HG03469 (cell line): ENCODE data around the gene NKX2-3.
A peak's percentile ranks its signal among the peaks of the same experiment; 100 is the strongest.

Source experiments
- ATAC-seq: cut with Tn5 transposase; IDR thresholded peaks from one replicate; pipeline ENCODE4 v1.9.1; 2021; ENCODE audit warnings: mild to moderate bottlenecking, moderate library complexity, moderate number of reproducible peaks; ENCODE audit not compliant: unreplicated experiment

Gene NKX2-3

DNA sequence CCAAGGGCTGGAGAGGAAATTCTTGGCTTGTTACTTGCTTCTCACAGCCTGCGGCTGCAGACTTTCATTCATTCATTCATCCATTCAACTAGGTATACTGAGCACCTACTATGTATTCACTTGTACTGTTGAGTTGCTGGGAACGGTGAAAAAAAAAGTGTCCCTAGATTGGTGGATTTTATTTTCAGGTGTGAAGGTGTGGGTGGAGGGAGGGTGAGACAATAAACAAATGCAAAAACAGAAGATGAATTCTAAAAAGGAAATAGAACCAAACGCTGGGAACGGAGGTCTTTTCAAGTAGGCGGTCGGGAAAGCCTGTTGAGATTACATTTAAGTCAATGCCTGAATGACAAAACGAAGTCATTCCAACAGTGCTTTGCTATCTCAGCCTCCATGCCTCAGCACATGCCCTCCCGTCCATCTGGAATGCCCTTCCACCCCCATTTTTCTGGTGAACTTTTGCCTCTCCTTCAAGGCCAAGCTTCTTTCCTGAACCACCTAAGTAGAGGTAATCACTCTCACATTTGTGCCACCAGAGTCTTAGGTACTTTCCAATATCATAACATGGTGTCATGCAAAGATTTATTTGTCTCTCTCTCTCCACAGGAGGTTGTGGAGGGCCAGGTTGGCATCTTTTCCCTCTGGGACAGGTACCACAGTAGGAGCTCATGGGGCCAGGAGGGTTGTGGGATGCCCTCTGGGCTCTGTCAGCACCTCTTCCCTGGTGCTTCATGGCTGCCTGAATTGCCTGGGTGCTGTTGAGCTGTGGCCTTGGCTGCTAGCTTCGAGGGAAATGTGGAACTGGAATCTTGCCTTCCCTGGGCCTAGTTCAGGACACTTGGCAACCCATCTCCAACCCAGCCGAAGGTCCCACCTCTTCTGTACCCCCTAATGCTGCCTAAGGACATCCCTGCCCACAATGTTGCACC, 5.5 kb downstream of the NKX2-3 start:
- no peak for ATAC-seq

DNA sequence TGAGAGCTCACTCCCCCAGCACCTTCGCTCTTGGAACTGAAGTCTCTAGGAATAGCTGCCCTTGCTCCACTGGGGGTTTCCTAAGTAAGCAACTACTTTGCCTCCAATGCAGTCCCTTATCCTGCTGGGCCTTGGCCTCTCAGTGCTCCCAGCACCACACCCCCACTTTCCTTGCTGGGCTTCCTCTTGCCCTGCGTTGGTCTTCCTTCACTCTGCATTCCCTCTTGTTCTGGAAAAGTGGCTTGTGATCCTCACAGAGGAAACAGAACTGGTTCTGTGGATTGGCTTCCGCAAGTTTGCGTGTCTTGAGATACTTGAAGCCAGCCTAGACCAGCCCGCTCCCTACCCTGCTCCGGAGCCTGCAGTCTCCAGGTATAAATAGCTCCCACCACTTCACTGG, 6.4 kb downstream of the NKX2-3 start:
- no peak for ATAC-seq

DNA sequence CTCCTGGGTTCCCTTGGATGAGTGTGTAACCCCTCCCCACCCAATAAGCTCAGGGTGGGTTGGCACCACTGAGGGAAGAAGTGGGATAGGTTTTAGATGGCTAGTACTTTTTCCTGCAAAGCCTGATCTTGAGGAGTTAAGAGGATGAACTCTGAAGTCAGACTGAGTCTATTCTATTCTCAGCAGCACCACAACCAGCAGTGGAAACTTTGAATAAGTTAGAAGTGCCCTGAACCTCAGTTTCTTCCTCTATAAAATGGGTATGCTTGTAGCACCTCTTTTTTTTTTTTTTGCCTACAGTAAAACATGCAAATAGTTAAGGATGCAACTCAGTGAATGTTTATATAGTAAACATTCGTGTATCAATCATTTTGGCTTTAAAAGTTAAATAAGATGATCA, 7.1 kb downstream of the NKX2-3 start:
- no peak for ATAC-seq

DNA sequence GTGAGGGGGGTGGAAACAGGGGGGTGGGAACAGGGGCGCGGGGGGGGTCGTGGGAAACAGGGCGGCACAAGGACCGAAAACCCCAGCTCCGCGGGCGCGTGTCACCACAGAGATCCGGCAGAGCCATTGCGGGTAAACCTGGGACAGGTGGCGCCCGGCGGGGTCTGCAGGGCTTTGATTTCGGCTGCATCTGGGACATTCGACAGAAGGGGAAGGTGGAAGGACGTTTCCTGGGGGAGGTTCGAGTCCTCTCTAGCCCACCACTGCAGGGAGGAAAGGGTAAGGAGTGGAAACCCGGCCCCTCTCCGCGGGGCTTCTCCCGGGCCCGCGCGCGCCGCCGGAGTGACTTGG, 7.5 kb downstream of the NKX2-3 start:
- ATAC-seq = no peak

DNA sequence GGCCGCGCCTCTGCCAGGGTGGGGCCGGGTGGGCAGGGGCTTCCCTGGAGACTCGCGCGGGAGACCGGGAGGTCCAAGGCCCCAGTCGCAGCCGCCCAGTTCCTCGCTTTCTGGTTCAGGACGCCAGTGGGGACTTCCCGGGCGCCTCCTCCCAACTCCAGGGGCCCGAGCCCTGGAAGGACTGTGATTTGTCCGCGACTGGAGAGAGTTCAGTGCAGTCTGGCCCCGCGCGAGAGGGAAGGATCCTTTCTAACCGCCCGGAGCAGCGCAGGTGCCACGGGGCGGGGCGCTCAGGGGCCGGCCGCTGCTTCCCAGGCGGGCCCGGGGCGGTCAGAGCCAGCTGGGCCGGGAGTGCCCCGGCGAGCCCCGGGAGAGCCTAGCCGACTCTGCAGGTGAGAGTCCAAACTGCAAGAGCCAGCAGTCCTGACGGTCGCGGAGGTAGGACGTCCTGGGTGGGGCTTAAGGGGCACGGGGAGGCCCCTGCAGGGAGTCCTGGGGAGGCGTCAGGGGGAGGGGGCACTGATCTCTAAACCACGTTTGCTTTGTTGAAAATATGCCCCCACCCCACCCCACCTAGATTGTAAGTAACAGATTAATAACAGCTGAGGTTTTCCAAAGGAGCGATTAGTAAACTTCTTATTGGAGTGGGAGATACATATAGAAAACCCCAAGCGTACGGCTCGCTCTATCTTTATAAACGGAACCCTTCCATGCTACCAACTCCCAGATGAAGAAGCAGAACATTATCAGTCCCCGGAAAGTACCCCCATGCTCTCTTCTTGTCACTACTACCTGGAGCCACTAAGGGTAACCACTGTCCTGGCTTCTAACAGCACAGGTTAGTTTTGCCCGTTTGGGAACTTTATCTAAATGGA, 8.2 kb downstream of the NKX2-3 start:
- ATAC-seq = no peak

DNA sequence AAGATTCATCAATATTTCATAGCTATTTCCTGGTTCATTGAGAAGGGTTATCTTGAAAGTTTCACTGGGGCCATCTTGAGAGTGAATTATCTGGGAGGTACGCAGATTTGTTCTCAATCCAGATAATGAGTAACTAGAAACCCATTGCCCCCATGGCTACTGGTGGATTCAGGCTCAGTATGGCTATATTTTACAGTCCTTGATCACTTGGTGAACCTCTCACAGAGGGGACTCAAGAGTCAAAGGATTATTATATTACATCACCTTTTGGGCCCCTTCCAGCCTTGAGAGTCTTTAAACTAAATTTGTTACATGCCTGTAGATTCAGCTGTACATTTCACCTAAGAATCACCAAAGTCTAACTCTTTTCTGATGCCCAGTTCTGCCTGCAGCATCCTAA, 11.6 kb downstream of the NKX2-3 start:
- ATAC-seq = no peak

DNA sequence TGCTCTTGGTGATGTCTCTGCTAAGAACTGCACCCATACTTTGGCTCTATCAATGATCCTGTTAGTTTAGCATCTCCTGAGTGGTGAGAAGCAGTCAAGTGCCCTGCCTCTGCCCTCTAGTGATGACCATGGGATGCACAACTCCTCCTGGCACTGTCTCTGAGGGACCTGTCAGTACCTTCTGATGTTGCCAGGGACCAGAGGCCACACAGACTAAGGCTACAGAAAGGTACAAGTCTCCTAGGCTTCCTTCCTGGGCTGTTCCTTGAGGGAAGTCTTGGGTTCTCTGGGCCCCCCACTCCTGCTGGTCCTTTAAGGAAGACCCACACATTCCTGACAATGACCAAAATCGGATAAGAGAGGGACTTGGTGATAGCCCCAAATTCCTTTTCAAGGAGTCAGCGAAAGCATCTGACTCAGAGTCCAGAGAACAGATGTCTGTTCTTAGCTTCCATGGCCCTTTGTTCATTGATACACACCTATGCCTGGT, 15.3 kb downstream of the NKX2-3 start:
- no peak for ATAC-seq

DNA sequence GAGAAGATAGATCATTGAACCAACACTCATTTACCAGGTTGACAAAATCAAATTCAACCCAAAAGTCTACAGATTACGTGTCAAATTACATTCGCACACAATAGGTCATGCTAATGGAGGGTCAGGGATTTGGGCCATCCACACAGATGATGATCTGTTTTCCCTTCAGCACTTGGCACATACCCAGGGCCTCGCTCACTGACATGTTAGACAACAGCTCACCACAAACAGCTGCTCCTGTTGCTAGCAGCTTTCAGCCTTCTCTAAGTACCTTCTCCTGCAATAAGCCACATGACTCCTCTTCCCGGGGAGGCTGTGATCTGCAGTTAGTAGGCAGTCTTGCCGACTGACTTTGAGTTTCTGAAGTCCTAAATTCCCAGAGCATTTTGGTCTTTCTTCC, 18.4 kb downstream of the NKX2-3 start:
- no peak for ATAC-seq

DNA sequence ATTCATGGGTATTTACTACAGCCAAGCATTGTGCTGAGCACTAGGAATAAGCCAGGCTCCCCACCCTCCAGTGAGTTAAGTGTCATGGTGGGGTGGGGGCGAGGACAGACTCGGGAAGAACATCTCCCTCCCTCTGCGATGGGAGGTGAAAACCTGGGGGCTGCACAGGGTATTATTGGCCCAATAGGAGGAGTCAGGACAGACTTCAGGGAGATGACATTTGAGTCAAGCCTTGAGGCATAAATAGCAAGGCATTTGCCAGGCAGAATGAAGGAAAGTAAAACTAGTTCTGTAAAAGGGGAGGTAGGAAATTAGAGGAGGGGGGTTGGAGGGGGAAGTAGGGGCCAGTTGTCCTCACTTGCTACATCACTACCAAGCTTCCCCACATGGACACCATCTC, 18.9 kb downstream of the NKX2-3 start:
- ATAC-seq = no peak

DNA sequence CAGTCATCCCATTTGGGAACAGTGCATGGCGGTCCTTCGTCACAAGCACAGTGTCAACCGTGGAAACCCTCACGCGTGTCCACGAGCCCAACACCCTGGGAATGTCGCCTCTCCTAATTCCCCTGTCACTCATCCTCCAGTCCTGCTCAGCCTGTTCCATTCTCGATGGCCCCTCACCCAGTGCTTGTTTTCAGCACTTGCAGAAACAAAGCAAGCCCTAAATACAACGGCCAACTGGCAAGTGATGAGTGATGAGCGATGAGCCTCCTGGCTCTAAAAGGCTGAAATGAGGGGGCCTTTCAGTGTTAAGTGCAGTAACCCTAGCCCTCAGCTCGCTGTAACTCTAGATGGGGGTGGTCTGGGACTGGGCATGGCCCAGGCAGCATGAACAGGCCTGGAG, 22.6 kb downstream of the NKX2-3 start:
- no peak for ATAC-seq

DNA sequence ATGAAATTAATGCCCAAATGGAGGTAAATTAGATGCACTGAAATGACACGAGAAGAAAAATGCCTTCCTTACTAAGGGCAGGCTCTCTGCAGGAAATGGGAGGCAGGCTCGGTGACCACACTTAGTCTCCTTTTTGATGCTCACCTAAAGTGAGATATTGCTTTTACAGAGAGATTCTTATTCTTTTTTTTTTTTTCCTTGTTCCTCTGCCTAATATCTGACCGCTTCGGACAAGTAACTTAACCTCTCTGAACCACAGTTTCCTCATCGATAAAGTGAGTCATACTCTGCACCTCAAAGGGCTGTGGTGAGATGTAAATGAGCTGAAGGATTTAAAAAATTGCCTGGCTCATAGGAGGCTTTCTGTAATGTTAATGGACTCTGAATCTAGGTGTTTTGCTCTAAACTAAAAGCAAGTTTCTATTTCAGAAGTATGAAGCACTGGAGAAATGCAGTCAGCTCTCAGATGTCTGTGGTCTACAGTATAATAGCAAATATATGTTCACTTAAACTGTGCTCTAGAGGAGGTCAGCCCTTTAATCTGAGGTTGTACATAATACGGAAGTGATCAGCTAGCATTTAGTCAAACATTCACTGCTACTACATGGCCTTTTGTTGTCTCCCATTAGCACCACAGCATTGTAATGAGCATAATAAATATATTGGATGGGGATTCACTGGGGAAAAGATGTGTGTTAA, 23.2 kb downstream of the NKX2-3 start:
- peak; percentile 85 for ATAC-seq

DNA sequence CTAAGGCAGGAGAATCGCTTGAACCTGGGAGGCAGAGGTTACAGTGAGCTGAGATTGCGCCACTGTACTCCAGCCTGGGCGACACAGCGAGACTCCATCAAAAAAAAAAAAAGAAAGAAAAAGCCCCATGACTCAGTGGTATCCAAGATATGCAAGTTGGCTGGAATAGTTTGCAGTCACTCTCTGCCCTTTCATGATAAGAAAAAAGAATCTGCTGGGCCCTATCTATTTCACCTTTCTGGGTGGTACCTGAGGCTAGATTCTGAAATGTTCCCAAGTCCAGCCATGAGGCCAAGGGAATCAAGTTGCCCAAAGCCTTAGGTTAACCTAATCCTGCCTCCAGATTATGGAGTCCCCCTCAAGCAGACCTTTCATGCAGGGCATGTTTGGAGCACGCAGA, 24.3 kb downstream of the NKX2-3 start:
- no peak for ATAC-seq

DNA sequence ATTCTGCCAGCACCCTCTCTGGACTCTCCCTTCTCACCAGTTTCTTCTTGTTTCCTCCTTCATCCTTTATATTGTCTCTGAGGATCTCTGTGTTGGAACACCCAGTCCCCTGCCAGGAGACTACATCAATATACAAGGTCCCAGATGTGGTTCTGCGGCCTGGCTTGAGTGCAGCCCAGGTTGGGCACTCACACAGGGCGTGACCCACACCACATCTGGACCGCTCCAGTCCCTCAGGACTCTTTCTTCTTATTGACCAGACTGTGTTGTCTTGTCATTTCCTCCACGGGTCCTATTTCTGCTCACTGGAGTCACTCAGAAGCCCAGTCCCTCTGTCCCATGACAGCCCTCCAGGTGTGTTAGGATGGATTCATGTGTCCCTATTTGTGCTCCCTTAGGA, 26.0 kb downstream of the NKX2-3 start:
- ATAC-seq = no peak

DNA sequence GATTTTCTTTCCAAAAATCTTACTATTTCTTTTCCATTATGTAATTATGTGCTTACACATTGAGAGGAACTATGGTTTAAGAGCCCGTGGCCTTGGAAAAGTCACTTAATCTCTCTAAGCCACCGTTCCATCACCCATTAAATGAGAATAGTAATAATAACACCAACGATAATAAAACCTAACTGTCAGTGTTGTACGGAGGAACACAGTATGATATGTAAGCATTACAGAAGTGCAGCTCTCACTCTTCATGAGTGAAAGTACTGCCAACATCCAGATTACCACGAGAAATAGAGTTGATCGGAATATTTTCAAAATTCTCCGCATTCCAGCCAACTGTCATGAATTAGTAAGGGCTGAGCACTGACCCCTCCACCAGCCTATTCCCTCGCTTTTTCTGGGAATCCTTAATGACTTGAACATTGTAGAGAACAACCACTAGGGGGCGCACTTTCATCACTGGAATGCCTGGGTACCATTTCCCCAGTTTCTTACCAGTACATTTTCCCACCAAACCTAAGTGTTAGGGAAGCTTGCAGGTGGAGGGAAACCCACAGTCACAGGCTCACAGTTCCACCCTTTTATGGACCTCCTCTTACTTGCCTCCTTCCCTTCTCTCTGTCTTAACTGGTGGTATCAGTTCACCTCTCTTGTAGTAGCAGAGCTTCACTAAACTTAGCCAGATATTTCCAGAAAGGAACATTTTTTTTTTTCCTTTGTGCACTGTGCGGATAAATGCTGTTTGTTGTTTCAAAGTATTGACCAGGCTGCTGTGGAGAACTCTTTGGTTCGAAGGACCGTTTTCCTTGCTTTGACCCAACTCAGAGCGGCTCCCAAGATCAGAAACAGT, 27.8 kb downstream of the NKX2-3 start:
- no peak for ATAC-seq

DNA sequence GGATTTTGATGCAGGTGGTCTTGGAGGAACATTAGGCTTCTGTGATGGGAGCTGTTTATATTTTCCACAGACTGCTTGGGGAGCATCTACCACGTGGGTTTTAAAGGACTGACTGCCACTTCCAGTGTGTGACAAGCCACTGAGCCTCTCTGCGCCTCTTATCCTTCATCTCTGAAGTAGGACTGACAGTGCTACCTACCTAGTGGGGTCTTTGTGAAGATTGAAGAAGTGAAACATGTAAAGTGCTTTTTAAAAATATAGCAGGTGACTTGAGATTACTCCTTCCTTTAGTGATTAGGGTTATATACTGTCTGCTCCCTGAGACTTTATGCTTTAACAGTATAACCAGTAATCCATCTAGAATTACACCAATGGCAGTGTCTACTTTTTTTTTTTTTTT, 29.9 kb downstream of the NKX2-3 start:
- ATAC-seq = no peak

DNA sequence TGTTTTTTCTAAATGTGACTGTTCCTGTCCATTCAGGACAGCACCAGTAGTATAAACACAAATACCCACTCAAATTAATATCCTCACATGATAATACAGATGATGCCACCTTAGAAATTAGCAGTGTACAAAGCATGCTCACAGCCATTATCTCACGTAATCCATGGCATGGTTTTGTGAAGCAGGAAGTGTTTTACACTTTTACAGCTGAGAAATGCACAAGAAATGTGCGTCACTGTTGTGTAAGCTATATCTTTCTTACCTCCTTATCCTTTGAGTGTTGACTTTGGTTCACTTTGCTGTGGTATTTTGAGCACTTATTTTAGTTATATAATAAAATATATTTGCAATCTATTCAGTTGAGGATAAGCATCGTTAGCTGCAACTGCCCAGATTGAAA, 31.6 kb downstream of the NKX2-3 start:
- ATAC-seq = no peak

DNA sequence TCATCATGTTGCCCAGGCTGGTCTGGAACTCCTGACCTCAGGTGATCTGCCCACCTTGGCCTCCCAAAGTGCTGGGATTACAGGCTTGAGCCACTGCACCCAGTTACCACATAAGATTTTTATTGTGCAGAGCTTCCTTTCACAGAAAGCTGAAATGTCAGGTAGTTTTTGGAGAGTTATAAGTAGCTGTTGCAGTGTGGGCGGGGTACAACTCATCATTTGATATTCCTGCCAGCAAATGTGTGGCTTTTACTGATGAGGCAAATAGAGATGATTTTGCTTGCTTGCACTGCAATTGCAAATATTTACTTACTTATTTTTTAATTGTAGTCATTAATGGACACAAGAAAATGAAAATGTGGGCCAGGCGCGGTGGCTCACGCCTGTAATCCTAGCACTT, 32.4 kb downstream of the NKX2-3 start:
- no peak for ATAC-seq

DNA sequence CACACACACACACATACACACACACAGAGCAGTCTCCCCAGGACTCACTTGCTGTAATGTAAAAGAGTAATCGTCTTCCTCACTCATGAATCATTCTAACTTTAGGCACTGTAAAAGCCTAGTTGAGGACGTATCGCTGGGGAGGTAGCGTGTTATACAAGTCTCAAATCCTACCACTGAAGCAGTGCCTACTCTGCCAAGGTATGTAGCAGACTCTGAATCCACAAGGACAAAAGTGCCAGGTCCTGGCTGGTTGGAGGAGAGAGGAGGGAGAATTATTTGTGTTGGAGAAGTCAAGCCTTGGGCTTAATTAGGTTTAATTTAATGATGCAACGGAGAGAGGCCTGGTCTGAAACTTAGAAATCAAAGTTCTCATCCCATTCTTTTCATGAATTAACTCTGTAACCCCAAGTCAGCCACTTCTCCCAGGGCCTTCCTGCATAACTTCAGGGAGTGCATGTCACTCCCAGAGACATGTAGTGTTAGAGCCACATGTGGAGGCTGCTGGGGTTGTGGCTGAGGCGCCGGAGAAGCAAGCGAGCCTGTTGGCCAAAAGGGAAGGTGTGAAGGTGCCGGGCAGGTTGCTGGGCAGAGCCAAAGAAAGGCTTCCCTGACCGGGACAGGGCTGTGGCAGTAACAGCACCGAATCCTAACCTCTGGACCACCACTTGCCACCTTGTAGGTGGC, 36.7 kb downstream of the NKX2-3 start:
- ATAC-seq = no peak

DNA sequence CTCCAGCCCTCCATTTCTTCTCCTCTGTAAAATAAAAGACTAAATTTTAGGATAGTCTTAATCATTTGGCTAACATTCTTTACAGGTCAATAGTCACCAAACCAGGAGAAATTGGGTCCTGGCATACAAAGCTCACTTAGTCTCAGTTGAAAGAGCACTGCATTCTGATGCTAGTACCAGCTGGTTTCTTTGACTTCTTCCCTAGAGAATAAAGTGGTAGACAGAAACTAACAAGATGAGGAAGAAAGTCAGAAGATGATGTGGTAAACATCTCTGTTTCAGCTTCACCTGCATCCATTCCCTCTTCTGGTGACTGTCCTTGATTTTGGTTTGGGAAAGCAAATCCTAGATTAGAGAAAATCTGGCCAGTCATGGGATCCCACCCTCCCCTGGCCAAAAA, 37.2 kb downstream of the NKX2-3 start:
- no peak for ATAC-seq

DNA sequence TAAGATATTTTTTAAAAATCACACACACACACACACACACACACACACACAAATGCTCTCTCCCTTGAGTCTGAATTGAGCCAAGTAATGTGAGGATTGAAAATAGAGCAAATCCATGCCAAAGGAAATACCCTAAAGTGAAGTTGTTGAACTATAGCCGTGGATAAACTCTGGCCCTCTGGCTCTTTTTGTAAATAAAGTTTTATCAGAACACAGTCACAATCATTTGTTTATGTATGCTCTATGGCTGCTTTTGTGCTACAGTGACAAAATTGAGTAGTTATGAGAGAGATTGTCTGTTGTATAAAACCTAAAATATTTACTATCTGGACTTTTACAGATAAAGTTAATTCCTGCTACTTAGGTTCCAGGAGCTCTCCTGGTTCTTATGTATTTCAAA, 39.1 kb downstream of the NKX2-3 start:
- ATAC-seq = no peak
